HepG2 (cell line): ENCODE measurements around the gene RPS10.

ENCODE experiments used
- KDM4B ChIP-seq: sonication (generic); formaldehyde crosslinking; IDR thresholded peaks from 2 replicates; pipeline ENCODE4 v1.4.0; 2020; ENCODE audit warnings: missing genetic modification reagents
- NPAS2 ChIP-seq: sonication (generic); formaldehyde crosslinking; IDR thresholded peaks from 2 replicates; pipeline ENCODE4 v1.8.0; 2022; ENCODE audit warnings: mild to moderate bottlenecking, missing genetic modification reagents, borderline replicate concordance
- RXRA ChIP-seq: sonication (generic); formaldehyde crosslinking; IDR thresholded peaks from 2 replicates; pipeline ENCODE4 v1.5.1; 2020; ENCODE audit warnings: missing genetic modification reagents
- ZNF274 ChIP-seq: sonication (generic); formaldehyde crosslinking; IDR thresholded peaks from 2 replicates; pipeline ENCODE4 v1.5.1; 2020; ENCODE audit warnings: mild to moderate bottlenecking, missing genetic modification reagents
- TF ChIP-seq, protein P1 (sequence below): sonication (generic); formaldehyde crosslinking; IDR thresholded peaks from 2 replicates; pipeline ENCODE4 v1.5.0; 2020; ENCODE audit warnings: mild to moderate bottlenecking, missing genetic modification reagents, moderate library complexity

DNA sequence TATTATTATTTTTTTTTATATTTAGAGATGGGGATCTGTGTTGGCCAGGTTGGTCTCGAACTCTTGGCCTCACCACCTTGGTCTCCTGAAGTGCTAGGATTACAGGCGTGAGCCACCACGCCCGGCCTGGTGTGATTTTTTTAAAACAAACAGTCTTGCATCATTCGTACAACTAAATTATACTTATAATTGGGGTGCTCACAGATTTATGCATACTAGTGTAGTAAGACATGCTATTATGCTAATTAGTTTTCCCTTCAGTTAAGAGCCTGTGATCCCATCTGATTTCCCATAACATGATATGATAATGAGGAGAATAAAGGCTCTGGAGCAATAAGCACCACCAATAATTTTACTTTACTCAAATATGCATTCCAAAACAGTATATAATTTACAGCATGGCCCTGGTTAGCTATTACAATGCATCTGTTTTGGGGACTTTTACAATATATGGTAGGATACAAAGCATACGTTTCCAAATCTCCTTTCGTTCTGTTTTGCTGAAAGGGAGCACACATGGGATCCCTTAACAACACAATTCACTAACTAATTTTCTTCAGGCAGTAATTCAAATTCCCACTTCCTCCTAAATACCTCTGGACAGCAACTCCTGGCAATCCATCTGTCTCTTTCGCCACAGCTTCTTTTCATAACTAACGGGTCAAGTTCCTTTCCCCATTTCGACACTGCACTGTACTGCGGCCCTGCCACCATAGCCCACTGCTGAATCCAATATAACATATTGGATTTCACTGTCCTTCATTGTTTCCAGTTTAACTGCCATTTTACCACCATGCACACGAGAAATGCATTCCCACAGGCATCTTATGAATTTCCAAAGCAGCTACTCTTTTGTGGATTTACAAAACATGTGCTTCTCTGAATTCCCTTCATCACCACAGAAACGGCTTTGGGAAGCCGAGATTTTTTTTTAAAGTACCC is 35.1 kb downstream of the RPS10 start:
- TF ChIP-seq RXRA (no peak; the same call in 1 of the 2 replicates), ZNF274 (CRISPR knock-in tag) (no peak), NPAS2 (CRISPR knock-in tag) (no peak), KDM4B (CRISPR knock-in tag) (no peak)
- TF ChIP-seq, protein P1, sequence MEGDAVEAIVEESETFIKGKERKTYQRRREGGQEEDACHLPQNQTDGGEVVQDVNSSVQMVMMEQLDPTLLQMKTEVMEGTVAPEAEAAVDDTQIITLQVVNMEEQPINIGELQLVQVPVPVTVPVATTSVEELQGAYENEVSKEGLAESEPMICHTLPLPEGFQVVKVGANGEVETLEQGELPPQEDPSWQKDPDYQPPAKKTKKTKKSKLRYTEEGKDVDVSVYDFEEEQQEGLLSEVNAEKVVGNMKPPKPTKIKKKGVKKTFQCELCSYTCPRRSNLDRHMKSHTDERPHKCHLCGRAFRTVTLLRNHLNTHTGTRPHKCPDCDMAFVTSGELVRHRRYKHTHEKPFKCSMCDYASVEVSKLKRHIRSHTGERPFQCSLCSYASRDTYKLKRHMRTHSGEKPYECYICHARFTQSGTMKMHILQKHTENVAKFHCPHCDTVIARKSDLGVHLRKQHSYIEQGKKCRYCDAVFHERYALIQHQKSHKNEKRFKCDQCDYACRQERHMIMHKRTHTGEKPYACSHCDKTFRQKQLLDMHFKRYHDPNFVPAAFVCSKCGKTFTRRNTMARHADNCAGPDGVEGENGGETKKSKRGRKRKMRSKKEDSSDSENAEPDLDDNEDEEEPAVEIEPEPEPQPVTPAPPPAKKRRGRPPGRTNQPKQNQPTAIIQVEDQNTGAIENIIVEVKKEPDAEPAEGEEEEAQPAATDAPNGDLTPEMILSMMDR (CRISPR knock-in tag) = no peak
